HG03175 (cell line): ENCODE data around the gene CCDC137.

ENCODE experiments used
- ATAC-seq: cut with Tn5 transposase; IDR thresholded peaks from one replicate; pipeline ENCODE4 v1.9.1; 2021; ENCODE audit warnings: mild to moderate bottlenecking, moderate library complexity; ENCODE audit not compliant: unreplicated experiment

Gene CCDC137

DNA sequence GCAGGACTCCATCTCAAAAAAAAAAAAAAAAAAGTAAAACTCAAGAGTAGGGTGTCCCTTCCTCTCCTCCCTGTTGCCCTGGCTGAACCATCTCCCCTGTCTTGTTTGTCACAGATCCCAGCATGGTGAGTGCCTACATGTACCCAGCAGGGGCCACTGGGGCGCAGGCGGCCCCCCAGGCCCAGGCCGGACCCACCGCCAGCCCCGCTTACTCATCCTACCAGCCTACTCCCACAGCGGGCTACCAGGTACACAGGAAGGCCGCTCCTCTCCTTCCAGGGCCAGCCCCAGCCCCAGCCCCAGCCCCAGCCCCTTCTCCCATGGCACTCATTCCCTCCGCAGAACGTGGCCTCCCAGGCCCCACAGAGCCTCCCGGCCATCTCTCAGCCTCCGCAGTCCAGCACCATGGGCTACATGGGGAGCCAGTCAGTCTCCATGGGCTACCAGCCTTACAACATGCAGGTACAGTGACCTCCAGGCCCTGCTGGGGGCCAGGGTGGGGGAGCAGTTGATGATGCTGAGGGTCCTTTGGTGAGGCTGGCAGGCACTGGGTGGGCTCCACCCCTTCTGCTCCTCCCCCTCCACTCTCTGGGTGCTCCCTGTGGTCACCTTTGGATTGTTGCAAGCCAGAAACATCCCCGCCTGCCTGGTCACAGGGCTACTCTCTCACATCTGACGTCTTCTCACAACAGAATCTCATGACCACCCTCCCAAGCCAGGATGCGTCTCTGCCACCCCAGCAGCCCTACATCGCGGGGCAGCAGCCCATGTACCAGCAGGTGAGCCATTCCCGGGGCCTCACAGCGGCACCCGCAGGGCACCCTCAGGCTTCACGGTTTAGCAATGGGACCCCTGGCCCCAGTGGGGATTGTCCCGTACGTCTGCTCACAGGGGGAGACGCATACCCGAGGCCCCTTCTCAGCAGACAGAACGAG is 34.1 kb downstream of the CCDC137 start:
- no peak for ATAC-seq

DNA sequence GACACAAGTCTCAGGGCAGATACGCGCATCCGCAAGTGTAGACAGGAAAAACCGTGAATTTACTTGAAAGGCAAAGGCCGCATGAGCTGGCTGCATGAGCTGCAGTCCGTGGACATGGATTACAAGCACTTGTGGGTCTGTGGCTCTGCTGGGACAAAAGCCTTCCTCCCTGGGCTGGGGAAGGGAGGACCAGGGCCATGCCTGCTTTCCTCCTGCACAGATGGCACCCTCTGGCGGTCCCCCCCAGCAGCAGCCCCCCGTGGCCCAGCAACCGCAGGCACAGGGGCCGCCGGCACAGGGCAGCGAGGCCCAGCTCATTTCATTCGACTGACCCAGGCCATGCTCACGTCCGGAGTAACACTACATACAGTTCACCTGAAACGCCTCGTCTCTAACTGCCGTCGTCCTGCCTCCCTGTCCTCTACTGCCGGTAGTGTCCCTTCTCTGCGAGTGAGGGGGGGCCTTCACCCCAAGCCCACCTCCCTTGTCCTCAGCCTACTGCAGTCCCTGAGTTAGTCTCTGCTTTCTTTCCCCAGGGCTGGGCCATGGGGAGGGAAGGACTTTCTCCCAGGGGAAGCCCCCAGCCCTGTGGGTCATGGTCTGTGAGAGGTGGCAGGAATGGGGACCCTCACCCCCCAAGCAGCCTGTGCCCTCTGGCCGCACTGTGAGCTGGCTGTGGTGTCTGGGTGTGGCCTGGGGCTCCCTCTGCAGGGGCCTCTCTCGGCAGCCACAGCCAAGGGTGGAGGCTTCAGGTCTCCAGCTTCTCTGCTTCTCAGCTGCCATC is 34.9 kb downstream of the CCDC137 start:
- ATAC-seq: no peak

- peak; percentile 79 for ATAC-seq
These were observed 36.6 kb downstream of the CCDC137 start, which contains the start of gene MRPL12 for GRCh38 chr17:81702934-81703746. MRPL12 (plus strand) TSS chr17:81703367; CDS start chr17:81703502, 135 bp downstream.

GRCh38 chr17:81703747-81704654 is 37.5 kb downstream of the CCDC137 start:
- ATAC-seq: no peak

DNA sequence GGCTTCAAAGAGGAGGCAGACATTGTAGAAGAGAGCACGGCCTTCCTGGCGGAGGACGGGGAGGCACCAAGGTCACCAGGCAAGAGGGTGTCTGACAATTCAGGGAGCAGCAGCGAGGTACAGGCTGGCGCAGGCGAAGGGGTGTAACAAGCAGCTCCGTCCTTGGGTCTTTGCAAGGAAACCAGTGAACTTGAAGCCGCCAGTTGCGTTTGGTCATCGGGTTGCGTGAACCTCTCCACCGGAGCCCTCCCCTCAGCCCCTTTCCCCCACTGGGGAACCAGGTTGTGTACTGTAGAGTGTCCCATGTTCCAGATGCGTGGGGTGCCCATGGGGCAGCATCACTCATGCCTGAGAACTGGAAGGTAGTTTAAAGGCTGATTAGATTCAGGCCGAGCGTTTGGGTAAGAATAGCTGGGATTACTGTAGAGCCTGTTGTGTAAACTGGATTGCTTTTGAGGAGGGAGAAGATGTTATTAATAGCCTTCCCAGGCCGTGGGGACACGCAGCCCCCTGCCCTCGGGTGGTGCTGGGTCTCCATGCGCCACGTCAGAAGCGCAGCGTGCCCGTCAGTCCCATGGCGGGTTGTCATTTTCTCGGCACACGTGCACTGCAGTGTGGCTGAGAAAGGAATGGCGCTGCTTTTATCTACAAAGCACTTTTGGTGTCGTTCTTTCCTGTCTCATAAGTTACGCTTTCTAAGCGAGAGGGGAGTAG is 39.1 kb downstream of the CCDC137 start:
- no peak for ATAC-seq

DNA sequence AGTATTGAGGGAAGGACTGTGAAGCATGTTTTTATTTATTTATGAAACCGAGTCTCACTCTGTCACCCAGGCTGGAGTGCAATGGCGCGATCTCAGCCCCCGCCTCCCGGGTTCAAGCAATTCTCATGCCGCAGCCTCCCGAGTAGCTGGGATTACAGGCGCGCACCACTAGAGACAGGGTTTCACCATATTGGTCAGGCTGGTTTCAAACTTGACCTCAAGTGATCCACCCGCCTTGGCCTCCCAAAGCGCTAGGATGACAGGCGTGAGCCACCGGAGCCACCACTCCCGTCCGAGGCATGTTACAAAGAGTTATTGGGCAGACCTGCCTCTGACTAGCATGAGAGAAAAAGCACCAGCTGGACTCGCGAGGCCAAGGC is 39.7 kb downstream of the CCDC137 start:
- no peak for ATAC-seq

DNA sequence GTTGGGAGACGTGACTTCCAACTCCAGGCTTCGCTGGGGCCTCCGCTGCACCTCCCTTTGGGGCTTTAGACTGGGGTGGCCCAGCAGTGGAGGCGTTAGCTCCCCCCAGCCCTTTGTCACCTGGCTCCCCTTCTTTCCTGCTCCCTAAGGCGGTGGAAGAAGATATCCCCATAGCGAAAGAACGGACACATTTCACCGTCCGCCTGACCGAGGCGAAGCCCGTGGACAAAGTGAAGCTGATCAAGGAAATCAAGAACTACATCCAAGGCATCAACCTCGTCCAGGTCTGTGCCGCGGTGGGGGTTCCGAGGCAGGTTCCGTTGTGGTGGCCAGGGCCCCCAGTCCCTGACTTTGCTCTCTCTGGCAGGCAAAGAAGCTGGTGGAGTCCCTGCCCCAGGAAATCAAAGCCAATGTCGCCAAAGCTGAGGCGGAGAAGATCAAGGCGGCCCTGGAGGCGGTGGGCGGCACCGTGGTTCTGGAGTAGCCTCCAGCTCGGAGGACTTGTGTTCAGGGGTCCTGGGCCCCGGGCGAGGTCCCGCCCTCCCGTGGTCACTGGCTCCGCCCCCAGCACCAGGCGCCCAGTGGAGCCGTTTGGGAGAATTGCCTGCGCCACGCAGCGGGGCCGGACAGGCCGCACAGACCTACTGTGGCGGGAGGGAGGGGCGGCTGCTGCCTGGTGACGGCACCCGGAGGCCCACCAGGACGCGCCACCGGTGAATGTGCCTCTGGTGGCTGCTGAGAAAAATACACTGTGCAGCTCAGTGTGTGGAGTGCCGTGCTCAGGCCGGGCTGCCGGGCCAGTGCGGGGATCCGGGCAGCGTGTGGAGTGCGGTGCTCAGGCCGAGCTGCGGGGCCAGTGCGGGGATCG is 40.5 kb downstream of the CCDC137 start:
- ATAC-seq: no peak

- no peak for ATAC-seq
These were observed 41.4 kb downstream of the CCDC137 start for GRCh38 chr17:81707725-81708646.

GRCh38 chr17:81708739-81709185 is 42.2 kb downstream of the CCDC137 start:
- ATAC-seq: no peak

- ATAC-seq: no peak
These were observed 44.2 kb downstream of the CCDC137 start for GRCh38 chr17:81710514-81711308.

GRCh38 chr17:81711814-81712467 is 45.4 kb downstream of the CCDC137 start, which contains the start of gene SLC25A10:
SLC25A10 (plus strand) TSS chr17:81712284; CDS start chr17:81712427, 143 bp downstream.
- ATAC-seq: peak; percentile 69

DNA sequence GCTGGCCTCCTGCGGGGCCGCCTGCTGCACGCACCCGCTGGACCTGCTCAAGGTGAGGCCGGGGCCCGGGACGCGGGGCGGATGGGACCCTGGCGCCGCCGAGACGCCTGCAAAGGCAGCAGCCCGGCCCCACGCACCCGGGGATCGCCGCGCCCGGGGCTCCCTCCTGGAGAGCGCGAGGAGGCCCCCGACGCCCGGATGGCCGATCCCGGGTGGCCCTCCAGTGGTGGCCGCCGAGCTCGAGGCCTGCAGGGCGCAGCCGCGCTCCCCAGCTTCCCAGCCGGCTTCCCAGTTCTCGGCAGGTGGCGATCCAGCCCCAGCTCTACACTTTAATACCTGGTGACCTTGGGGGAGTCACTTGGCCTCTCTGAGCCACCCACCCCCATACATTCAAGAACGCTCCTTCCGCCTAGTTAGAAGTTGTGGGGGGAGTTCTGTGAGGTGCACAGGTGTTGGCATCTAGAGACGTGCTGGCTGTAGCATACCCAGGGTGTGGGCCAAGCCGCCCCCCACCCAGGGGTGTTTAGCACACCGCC is 46.0 kb downstream of the CCDC137 start:
- peak; percentile 7 for ATAC-seq

- ATAC-seq: no peak
These were observed 46.5 kb downstream of the CCDC137 start for GRCh38 chr17:81713004-81713555.

DNA sequence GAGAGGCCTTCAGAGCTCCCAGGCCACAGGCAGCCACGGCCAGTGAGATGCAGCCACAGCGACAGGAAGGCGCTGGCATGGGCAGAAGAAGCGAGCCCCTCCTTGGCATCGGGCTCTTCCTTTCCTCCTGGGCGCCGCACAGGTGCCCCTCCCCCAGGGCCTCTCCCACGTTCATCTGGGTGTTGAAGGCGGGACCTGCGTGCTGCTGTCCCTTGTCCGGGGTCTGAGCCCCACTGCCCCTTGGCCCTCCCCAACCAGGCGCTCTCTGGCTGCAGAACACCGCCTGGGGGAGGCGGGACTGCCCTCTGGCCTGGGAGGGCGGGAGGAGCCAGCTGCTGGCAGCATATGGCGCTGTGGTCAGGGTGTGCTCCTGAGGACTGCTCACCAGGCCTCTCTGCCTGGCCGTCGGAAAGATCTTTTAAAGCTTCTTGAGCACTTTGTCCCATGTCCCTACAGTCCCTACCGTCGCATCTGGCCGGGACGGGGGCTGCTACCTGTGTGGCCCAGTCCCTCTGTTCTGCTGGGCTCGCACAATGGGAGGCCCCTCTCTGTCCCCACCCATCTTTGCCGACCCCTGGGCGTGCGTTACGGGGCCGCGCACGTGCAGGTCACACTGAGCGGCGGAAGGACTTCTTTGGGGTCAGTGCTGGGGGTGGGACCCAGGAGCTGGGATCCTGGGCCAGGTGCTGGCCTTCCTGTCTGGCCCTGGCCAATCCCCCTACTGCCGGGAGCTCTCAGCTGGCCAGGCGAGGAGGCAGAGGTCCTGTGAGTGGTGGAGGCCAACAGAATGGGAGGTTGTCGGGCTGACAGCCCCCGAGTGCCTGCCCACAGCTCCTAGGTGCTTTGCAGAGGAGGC is 47.2 kb downstream of the CCDC137 start:
- no peak for ATAC-seq
